Astrocyte (in vitro differentiated cells and primary cell): ENCODE measurements around the gene PCLO.

Experiments used
- EZH2 ChIP-seq: IDR thresholded peaks from 2 replicates; pipeline ENCODE4 v1.6.1; 2012; ENCODE audit warnings: mild to moderate bottlenecking, low read length, inconsistent platforms; ENCODE audit not compliant: insufficient read depth
- TF ChIP-seq, protein P1 (sequence below): IDR thresholded peaks from 2 replicates; pipeline ENCODE4 v1.5.1; 2011; ENCODE audit warnings: low read depth, mild to moderate bottlenecking, inconsistent platforms, low read length, moderate library complexity; ENCODE audit not compliant: insufficient read depth

DNA sequence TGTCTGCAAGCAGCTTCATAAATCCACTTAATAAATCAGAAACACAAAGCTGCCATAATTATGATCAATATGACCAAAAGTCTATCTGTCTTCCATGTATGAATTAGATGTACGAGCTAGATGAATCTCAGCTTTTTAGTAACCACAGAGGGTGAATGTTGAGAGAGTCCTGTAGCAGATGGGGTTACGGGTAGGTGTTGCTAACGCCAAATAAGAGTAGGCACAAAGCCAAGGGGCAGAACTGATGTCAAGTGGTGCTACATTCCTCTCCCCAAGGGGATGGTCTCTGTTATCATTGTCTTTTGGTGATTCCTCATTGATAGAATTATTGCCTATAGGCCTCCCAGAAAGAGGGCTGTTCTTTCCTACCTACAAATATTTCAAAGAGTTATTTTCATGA, 257.8 kb downstream of the PCLO start:
- TF ChIP-seq, protein P1, sequence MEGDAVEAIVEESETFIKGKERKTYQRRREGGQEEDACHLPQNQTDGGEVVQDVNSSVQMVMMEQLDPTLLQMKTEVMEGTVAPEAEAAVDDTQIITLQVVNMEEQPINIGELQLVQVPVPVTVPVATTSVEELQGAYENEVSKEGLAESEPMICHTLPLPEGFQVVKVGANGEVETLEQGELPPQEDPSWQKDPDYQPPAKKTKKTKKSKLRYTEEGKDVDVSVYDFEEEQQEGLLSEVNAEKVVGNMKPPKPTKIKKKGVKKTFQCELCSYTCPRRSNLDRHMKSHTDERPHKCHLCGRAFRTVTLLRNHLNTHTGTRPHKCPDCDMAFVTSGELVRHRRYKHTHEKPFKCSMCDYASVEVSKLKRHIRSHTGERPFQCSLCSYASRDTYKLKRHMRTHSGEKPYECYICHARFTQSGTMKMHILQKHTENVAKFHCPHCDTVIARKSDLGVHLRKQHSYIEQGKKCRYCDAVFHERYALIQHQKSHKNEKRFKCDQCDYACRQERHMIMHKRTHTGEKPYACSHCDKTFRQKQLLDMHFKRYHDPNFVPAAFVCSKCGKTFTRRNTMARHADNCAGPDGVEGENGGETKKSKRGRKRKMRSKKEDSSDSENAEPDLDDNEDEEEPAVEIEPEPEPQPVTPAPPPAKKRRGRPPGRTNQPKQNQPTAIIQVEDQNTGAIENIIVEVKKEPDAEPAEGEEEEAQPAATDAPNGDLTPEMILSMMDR = no peak
- TF ChIP-seq EZH2 = no peak
